HCT116 (cell line): ENCODE measurements around the gene HOXC6. TPM values are rescaled to one million over a fixed set of nuclear protein-coding genes. Genes with fewer than 3 reads are reported as not detected.

Experiments used
- ATAC-seq: fragments of 200-7000 bp; cut with Tn5 transposase; 2 replicates; pipeline ENCODE4 v1.9.1; 2020; ENCODE audit warnings: mild to moderate bottlenecking, moderate library complexity
- BruUV-seq: library from RNA; stranded (reverse); fragments of 400-500 nt; replicated peaks from 2 replicates; lab custom pipeline; 2021; lab: Mats Ljungman, UMichigan
- CTCF ChIA-PET: fragments of 300-600 bp; sonication (Branson Sonifier 250); formaldehyde crosslinking; loops from one replicate; lab custom pipeline; 2021; ENCODE audit warnings: antibody characterized with exemption; lab: Charles Lee
- POLR2A ChIA-PET: fragments of 300-600, 350-600 bp; sonication (Branson Sonifier 250); formaldehyde crosslinking; loops from one replicate; lab custom pipeline; 2021; ENCODE audit warnings: antibody characterized with exemption; lab: Charles Lee
- RAD21 ChIA-PET, 2 experiments: fragments of 300-600 bp; sonication (Branson Sonifier 250); formaldehyde crosslinking; loops; one replicate each; lab custom pipeline; 2023; ENCODE audit warnings: low total read pairs in 2 of 2; ENCODE audit not compliant: uncharacterized antibody in 2 of 2, unreplicated experiment in 2 of 2, low non-redundant PET in 1 of 2; lab: Charles Lee
- DNase-seq: peaks from one replicate; pipeline ENCODE4 v3.0.0-alpha.2; 2010; ENCODE audit warnings: low read depth, low spot score
- H2AFZ ChIP-seq: fragments of 200-600 bp; shearing (Covaris generic), sonication (generic); 2 replicates; pipeline ENCODE4 v1.6.1; 2017; ENCODE audit warnings: low read depth, mixed run types, mixed read lengths, antibody characterized with exemption, low read length; ENCODE audit not compliant: poor library complexity, severe bottlenecking
- H3K27ac ChIP-seq: 2 replicates; pipeline ENCODE4 v1.5.1; 2012; ENCODE audit warnings: low read depth, low read length
- H3K27me3 ChIP-seq: fragments of 200-600 bp; sonication (generic); 2 replicates; pipeline ENCODE4 v1.6.1; 2016; ENCODE audit warnings: mixed run types, low read length, mixed read lengths; ENCODE audit not compliant: insufficient read depth
- H3K36me3 ChIP-seq, 2 experiments: fragments of 200-500 bp in 1 of 2; fragments of 200-600 bp in 1 of 2; sonication (Bioruptor generic) in 1 of 2; sonication (generic) in 1 of 2; 2 replicates each; pipeline versions ENCODE4 v1.5.1 to v1.6.1; 2014 to 2016; ENCODE audit warnings: low read length in 2 of 2, inconsistent platforms in 1 of 2, mixed read lengths in 1 of 2, mixed run types in 1 of 2; ENCODE audit not compliant: insufficient read depth in 2 of 2, control insufficient read depth in 1 of 2
- H3K4me1 ChIP-seq, 2 experiments: fragments of 200-600 bp in 1 of 2; sonication (generic) in 1 of 2; 2 replicates each; pipeline versions ENCODE4 v1.5.1 to v1.6.1; 2012 to 2017; ENCODE audit warnings: low read length in 2 of 2, inconsistent platforms in 1 of 2, mild to moderate bottlenecking in 1 of 2, mixed read lengths in 1 of 2, mixed run types in 1 of 2, moderate library complexity in 1 of 2; ENCODE audit not compliant: insufficient read depth in 2 of 2, control insufficient read depth in 1 of 2
- H3K4me2 ChIP-seq: fragments of 200-600 bp; sonication (generic); 2 replicates; pipeline ENCODE4 v1.6.1; 2017; ENCODE audit warnings: mixed run types, low read length, mixed read lengths
- H3K4me3 ChIP-seq, 2 experiments: fragments of 200-600 bp in 1 of 2; sonication (generic) in 1 of 2; replicated peaks in 1 of 2; 2 replicates each; pipeline ENCODE4 v1.5.1; 2011 to 2016; ENCODE audit warnings: low read length in 2 of 2, control low read depth in 1 of 2, low read depth in 1 of 2, mild to moderate bottlenecking in 1 of 2, mixed read lengths in 1 of 2, mixed run types in 1 of 2
- H3K79me2 ChIP-seq: fragments of 200-600 bp; sonication (generic); 2 replicates; pipeline ENCODE4 v1.6.1; 2017; ENCODE audit warnings: mild to moderate bottlenecking, mixed run types, low read length, moderate library complexity, mixed read lengths; ENCODE audit not compliant: insufficient read depth
- H3K9ac ChIP-seq: fragments of 200-600 bp; sonication (generic); 2 replicates; pipeline ENCODE4 v1.6.1; 2016; ENCODE audit warnings: low read length, mixed read lengths
- H3K9me2 ChIP-seq: fragments of 200-600 bp; sonication (generic), shearing (Covaris generic); 2 replicates; pipeline ENCODE4 v1.6.1; 2017; ENCODE audit warnings: mixed run types, mild to moderate bottlenecking, moderate library complexity; ENCODE audit not compliant: insufficient read depth
- H3K9me3 ChIP-seq, 2 experiments: fragments of 200-500 bp in 1 of 2; fragments of 200-600 bp in 1 of 2; sonication (Bioruptor generic) in 1 of 2; sonication (generic) in 1 of 2; 2 replicates each; pipeline ENCODE4 v1.6.1; 2014 to 2017; ENCODE audit warnings: low read length in 2 of 2, mixed read lengths in 2 of 2, inconsistent platforms in 1 of 2, low read depth in 1 of 2, mild to moderate bottlenecking in 1 of 2, mixed run types in 1 of 2, moderate library complexity in 1 of 2; ENCODE audit not compliant: control insufficient read depth in 1 of 2, insufficient read depth in 1 of 2
- H4K20me1 ChIP-seq: fragments of 200-600 bp; sonication (generic), shearing (Covaris generic); 2 replicates; pipeline ENCODE4 v1.6.1; 2017; ENCODE audit warnings: mixed run types, mild to moderate bottlenecking, moderate library complexity; ENCODE audit not compliant: insufficient read depth
- CBX3 ChIP-seq: IDR thresholded peaks from 2 replicates; pipeline ENCODE4 v1.6.1; 2012; ENCODE audit warnings: low read depth
- CEBPB ChIP-seq: IDR thresholded peaks from 2 replicates; pipeline ENCODE4 v1.6.1; 2012; ENCODE audit warnings: low read depth
- EGR1 ChIP-seq: IDR thresholded peaks from 2 replicates; pipeline ENCODE4 v1.6.1; 2012; ENCODE audit warnings: low read depth
- ELF1 ChIP-seq: IDR thresholded peaks from 2 replicates; pipeline ENCODE4 v1.6.1; 2012; ENCODE audit warnings: low read depth, borderline replicate concordance
- EZH2 ChIP-seq: fragments of 200-600 bp; sonication (generic); IDR thresholded peaks from 2 replicates; pipeline ENCODE4 v1.6.1; 2017; ENCODE audit warnings: antibody characterized with exemption, mixed run types
- JUND ChIP-seq: IDR thresholded peaks from 2 replicates; pipeline ENCODE4 v1.6.1; 2012
- POLR2AphosphoS5 ChIP-seq: IDR thresholded peaks from 2 replicates; pipeline ENCODE4 v1.6.1; 2011; ENCODE audit warnings: mild to moderate bottlenecking, low read depth, low read length, moderate library complexity
- RAD21 ChIP-seq: IDR thresholded peaks from 2 replicates; pipeline ENCODE4 v1.6.1; 2012; ENCODE audit warnings: low read depth, mild to moderate bottlenecking
- SIN3A ChIP-seq: IDR thresholded peaks from 2 replicates; pipeline ENCODE4 v1.6.1; 2012; ENCODE audit warnings: low read depth
- SP1 ChIP-seq: IDR thresholded peaks from 2 replicates; pipeline ENCODE4 v1.6.1; 2012; ENCODE audit warnings: low read depth
- SRF ChIP-seq: IDR thresholded peaks from 2 replicates; pipeline ENCODE4 v1.6.1; 2012; ENCODE audit warnings: low read depth
- TCF7L2 ChIP-seq: IDR thresholded peaks from 2 replicates; pipeline ENCODE4 v1.7.0; 2011; ENCODE audit warnings: borderline replicate concordance, inconsistent platforms; ENCODE audit not compliant: insufficient read depth, insufficient read length; ENCODE audit errors: extremely low read depth
- ZFX ChIP-seq: fragments of 450-650 bp; IDR thresholded peaks from 2 replicates; pipeline ENCODE4 v1.6.1; 2017
- intact Hi-C: fragments of 100-400 bp; cut with micrococcal nuclease; formaldehyde crosslinking; loops from 2 replicates; pipeline ENCODE4 v1.10.0; 2022
- total RNA-seq: library from RNA; stranded (reverse); gene quantifications from one replicate; pipeline ENCODE4 v1.2.1, GENCODE V29; 2021; ENCODE audit not compliant: unreplicated experiment
- TF ChIP-seq, protein P1 (sequence below): IDR thresholded peaks from 2 replicates; pipeline ENCODE4 v1.6.1; 2012
- TF ChIP-seq, protein P2 (sequence below): IDR thresholded peaks from 2 replicates; pipeline ENCODE4 v1.6.1; 2012
- TF ChIP-seq, protein P3 (sequence below), 3 experiments: fragments of 200-600 bp in 1 of 3; sonication (generic) in 1 of 3; IDR thresholded peaks in 2 of 3; conservative IDR thresholded peaks in 1 of 3; 2 replicates each; pipeline ENCODE4 v1.5.1; 2012 to 2017; ENCODE audit warnings: low read depth in 2 of 3, low read length in 2 of 3, antibody characterized with exemption in 1 of 3, borderline replicate concordance in 1 of 3, control low read depth in 1 of 3, mild to moderate bottlenecking in 1 of 3, mixed read lengths in 1 of 3, mixed run types in 1 of 3, moderate library complexity in 1 of 3; ENCODE audit not compliant: insufficient read depth in 1 of 3
- TF ChIP-seq, protein P4 (sequence below): IDR thresholded peaks from 2 replicates; pipeline ENCODE4 v1.6.1; 2012; ENCODE audit warnings: low read depth

Gene HOXC6
- total RNA-seq, 1 experiment from 2014 or later, result 3.1 TPM

DNA sequence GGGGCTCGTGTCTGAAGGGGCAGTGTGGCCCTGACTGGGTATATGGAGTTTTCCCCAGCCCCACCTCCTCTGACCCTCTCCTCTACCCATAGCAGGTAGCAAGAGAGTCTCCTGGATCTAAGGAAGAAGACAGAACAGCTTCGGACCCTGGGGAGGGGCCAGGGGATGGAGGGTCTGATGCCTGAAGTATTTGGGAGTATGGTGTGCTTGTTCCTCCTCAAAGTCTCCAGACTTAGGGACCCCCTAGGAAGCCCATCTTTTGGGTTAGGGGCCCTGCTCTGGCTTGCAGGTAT, 20.0 kb upstream of the HOXC6 start (continued):
- no peak for TF ChIP-seq RAD21
- no peak for TF ChIP-seq EGR1
- TF ChIP-seq CEBPB, result no peak
- TF ChIP-seq, protein P1, sequence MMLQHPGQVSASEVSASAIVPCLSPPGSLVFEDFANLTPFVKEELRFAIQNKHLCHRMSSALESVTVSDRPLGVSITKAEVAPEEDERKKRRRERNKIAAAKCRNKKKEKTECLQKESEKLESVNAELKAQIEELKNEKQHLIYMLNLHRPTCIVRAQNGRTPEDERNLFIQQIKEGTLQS, result no peak
- no peak for TF ChIP-seq TCF7L2
- no peak for TF ChIP-seq ELF1
- TF ChIP-seq SP1, result no peak
- TF ChIP-seq CBX3, result no peak
- TF ChIP-seq JUND, result no peak
- TF ChIP-seq, protein P2, sequence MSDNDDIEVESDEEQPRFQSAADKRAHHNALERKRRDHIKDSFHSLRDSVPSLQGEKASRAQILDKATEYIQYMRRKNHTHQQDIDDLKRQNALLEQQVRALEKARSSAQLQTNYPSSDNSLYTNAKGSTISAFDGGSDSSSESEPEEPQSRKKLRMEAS, result no peak

DNA sequence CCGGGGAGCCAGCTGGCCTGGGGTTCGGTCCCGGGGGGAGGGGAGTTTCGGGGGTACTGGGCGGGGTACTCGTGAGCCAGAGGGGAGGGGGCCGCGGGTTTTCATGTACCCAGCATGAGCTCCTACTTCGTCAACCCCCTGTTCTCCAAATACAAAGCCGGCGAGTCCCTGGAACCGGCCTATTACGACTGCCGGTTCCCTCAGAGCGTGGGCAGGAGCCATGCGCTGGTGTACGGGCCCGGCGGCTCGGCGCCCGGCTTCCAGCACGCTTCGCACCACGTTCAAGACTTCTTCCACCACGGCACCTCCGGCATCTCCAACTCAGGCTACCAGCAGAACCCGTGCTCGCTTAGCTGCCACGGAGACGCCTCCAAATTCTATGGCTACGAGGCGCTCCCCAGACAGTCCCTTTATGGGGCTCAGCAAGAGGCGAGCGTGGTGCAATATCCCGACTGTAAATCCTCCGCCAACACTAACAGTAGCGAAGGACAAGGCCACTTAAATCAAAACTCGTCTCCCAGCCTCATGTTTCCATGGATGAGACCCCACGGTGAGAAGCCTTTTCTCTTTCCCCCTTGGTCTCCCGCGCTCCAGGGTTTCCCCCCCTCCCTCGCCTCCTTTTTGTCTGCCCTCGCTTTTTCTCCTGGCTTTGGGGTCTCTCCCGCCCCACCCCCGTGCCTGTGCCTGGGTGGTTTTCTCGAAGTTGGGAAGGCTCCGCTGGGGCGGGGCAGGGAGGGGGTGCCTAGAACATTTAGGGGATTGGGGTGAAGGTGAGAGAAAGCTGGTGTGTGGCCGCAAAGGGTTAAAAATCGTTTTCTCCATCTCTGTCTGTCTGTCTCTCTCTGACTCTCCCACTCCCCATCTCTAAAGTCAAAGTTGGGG, 18.8 kb upstream of the HOXC6 start:
- no peak overlapping the region for H3K4me3 ChIP-seq
- no peaks in the 10 kb centered on the region for H4K20me1 ChIP-seq
- ChIA-PET RAD21 (no interaction called here), CTCF (interaction anchor here (0.6 to 1.5 kb wide), 3 partner anchors 23 to 197 kb away, joined by 3 to 6 read pairs (median 5); partner anchors contain the start of gene HOXC5), POLR2A (interaction anchor here (1.9 kb wide), 1 partner anchor 8 kb away, joined by 4 read pairs; no protein-coding TSS in a partner anchor)
- ATAC-seq (no peak), DNase-seq (no peak)
- no peak overlapping the region for H3K9ac ChIP-seq
- no peaks in the 10 kb centered on the region for H3K9me3 ChIP-seq
- peaks cover 0 to 12% of the 10 kb centered on the region in 2 experiments; a peak in 2 of 4 replicates for H3K4me1 ChIP-seq
- no peak overlapping the region for H3K27ac ChIP-seq
- 0 out of 2 replicates have a peak, but pooled peaks cover 3% of the 10 kb centered on the region for H3K79me2 ChIP-seq
- H3K36me3 ChIP-seq, result no peaks in the 10 kb centered on the region
- H2AFZ ChIP-seq, result no peak overlapping the region
- no peaks in the 10 kb centered on the region for H3K9me2 ChIP-seq
- intact Hi-C loops, result no loop called here
- H3K27me3 ChIP-seq, result no peaks in the 10 kb centered on the region
- H3K4me2 ChIP-seq, result no peak overlapping the region
- BruUV-seq, result no TSS peak
- TF ChIP-seq CEBPB (no peak), SP1 (no peak), SIN3A (no peak), ELF1 (no peak), ZFX (no peak), JUND (no peak), EZH2 (no peak), POLR2AphosphoS5 (no peak), EGR1 (no peak), SRF (no peak)
- TF ChIP-seq, protein P3, sequence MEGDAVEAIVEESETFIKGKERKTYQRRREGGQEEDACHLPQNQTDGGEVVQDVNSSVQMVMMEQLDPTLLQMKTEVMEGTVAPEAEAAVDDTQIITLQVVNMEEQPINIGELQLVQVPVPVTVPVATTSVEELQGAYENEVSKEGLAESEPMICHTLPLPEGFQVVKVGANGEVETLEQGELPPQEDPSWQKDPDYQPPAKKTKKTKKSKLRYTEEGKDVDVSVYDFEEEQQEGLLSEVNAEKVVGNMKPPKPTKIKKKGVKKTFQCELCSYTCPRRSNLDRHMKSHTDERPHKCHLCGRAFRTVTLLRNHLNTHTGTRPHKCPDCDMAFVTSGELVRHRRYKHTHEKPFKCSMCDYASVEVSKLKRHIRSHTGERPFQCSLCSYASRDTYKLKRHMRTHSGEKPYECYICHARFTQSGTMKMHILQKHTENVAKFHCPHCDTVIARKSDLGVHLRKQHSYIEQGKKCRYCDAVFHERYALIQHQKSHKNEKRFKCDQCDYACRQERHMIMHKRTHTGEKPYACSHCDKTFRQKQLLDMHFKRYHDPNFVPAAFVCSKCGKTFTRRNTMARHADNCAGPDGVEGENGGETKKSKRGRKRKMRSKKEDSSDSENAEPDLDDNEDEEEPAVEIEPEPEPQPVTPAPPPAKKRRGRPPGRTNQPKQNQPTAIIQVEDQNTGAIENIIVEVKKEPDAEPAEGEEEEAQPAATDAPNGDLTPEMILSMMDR (IDR thresholded peaks at IDR 0.05 in 2 of 3, conservative IDR thresholded peaks at IDR 0.05 in 1 of 3; ENCODE audit: borderline replicate concordance in 1 of 3, insufficient read depth in 1 of 3, low read depth in 2 of 3, low read length in 2 of 3), result no peak
- TF ChIP-seq, protein P4, sequence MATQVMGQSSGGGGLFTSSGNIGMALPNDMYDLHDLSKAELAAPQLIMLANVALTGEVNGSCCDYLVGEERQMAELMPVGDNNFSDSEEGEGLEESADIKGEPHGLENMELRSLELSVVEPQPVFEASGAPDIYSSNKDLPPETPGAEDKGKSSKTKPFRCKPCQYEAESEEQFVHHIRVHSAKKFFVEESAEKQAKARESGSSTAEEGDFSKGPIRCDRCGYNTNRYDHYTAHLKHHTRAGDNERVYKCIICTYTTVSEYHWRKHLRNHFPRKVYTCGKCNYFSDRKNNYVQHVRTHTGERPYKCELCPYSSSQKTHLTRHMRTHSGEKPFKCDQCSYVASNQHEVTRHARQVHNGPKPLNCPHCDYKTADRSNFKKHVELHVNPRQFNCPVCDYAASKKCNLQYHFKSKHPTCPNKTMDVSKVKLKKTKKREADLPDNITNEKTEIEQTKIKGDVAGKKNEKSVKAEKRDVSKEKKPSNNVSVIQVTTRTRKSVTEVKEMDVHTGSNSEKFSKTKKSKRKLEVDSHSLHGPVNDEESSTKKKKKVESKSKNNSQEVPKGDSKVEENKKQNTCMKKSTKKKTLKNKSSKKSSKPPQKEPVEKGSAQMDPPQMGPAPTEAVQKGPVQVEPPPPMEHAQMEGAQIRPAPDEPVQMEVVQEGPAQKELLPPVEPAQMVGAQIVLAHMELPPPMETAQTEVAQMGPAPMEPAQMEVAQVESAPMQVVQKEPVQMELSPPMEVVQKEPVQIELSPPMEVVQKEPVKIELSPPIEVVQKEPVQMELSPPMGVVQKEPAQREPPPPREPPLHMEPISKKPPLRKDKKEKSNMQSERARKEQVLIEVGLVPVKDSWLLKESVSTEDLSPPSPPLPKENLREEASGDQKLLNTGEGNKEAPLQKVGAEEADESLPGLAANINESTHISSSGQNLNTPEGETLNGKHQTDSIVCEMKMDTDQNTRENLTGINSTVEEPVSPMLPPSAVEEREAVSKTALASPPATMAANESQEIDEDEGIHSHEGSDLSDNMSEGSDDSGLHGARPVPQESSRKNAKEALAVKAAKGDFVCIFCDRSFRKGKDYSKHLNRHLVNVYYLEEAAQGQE, result no peak
- TF ChIP-seq, protein P1, result no peak
- TF ChIP-seq, protein P2, result no peak
